GM19455 (cell line): ENCODE results near the gene NDFIP1.

ENCODE experiments used
- ATAC-seq: cut with Tn5 transposase; IDR thresholded peaks from one replicate; pipeline ENCODE4 v1.9.1; 2021; ENCODE audit not compliant: unreplicated experiment

The NDFIP1 gene

DNA sequence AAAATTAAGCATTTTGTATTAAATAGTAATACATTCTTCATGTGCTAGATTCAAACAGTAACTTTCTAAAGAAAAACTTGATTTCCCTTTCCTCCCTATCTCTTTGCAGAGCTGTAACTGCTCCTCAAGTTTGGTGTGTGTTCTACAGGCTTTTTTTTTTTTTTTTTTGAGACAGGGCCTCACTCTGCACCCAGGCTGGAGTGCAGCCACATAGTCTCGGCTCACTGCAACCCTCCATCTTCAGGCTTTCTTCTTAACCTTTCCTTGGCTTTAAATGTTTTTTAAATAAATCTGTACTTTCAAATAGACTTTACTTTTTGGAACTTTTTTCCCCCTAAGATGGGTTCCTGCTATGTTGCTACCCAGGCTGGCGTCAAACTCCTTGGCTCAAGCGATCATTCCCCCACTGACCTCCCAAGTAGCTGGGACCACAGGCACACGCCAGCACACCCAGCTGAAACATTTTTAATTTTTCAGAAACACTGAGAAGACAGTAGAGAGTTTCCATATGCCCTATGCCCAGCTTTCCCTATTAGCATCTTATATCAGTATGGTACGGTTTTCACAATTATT, 9.1 kb downstream of the NDFIP1 start:
- ATAC-seq: no peak

- no peak for ATAC-seq
Measured at GRCh38 chr5:142118155-142118686, 9.6 kb downstream of the NDFIP1 start.

- ATAC-seq: no peak
Measured at GRCh38 chr5:142119051-142119625, 10.6 kb downstream of the NDFIP1 start.

DNA sequence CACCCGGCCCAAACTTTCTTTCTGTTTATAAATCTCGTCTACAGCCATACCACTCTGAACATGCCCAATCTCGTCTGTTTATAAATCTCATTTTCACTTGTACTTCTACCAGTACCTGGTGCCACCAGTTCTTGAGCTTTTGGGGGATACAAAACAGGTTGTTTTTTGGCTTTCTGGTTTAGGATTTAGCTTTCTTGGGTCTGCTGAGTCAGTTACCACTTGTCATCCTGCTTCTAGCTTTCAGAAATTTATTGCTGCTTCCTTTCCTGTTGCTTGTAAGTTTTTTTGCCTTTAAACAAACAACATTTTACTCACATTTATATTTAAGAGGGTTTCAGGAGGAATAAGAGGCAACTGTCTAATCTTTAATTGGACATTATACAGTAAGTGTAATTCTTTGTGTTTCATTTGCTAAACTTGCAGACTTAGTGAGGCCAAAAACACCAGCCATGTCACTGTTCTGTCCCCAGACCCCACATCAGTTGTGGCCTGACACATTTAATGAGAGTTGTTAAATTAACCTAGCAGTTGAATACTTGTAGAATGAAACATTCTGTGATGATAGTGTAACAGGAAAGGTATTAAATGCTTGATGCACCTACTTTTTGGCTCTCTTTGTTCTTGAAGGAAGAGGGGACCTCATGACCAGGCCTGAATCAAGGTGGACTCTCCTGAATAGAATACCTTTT, 11.8 kb downstream of the NDFIP1 start:
- ATAC-seq: no peak

DNA sequence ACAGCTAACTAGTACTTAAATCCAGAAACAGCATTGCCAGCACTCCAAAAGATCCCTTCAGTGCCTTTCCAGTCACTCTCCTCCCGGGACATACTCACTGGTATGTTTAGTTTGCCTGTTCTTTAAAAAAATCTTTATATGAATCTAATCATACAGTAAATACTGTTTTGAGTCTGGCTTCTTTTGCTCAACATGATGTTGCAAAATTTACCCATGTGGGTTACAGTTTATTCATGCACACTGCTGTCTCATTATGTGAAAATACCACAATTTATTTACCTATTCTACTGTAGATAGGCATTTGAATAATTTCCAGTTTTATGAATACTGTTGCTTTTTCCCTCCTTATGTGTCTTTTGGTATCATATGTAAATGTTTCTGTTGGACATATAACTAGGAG, 13.5 kb downstream of the NDFIP1 start:
- no peak for ATAC-seq

DNA sequence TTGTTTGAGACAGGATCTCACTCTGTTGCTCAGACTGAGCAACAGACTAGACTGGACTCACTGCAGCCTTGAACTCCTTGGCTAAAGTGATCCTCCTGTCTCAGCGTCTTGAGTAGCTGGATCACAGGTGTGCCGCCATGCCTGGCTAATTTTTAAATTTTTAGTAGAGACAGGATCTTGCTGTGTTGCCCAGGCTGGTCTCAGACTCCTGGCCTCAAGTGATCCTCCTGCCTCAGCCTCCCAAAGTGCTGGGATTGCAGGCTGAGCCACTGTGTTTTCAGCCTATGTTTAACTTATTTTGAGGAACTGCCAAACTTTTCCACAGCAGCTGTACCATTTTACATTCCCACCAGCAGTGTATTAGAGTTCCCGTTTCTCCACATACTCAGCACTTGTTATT, 16.8 kb downstream of the NDFIP1 start:
- ATAC-seq: no peak

DNA sequence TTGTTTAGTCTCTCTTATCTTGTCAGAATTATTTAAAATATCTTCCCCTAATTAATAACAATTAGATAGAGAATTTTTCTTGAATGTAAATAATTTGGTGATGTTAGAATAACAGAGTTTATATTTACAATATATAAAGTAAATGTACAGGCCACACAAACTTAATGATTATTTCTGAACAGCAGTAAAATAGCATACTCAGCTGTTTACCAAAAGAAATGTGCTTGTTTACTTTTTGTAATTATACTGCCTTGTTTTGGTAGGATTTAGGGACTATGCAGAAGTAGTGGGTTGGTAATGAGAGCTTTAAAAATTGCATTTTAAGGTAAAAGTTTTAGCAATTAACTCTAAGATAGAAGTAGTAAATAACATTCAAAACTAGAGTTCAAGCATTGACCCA, 17.4 kb downstream of the NDFIP1 start:
- ATAC-seq: no peak

GRCh38 chr5:142128675-142129208, 20.2 kb downstream of the NDFIP1 start:
- no peak for ATAC-seq

DNA sequence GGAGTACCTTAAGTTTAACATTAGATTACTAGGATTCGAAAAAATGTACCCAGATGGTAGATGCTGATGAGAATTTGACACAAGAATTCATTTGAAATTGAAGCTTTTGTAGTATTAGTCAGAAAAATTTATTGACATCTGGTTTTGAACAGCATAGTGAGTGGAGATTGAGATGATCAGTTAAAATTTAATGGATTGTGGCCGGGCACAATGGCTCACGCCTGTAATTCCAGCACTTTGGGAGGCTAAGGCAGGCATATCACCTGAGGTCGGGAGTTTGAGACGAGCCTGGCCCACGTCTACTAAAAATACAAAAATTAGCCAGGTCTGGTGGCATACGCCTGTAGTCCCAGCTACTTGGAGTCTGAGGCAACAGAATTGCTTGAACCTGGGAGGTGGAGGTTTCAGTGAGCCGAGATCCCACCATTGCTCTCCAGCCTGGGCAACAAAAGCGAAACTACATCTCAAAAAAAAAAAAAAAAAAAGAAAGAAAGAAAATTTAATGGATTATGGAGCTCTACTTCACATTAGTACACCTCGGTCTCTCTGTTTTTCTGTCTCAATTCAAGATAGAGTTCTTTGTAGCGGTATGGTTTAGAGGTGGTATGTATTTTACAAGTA, 21.0 kb downstream of the NDFIP1 start:
- no peak for ATAC-seq

- ATAC-seq: no peak
Measured at GRCh38 chr5:142131394-142131793, 22.8 kb downstream of the NDFIP1 start.

DNA sequence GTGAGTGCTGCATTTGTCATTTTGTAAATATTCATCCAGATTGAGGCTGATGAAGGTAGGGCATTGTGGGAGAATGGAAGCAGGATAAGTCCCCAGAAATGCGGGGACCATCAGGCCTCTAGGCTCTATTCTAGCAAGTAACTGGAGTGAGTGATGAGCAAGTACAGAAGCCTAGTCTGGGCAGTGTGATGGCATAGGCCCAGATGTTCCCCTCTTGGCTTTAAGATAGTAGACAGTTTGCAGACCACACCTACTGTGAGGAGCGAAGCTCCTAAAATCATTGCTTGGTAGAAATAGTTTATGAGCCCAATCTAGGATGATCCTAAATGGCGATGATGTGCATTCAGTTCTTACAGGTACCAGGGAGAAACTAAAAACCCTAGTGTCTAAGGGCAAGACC, 24.3 kb downstream of the NDFIP1 start:
- no peak for ATAC-seq

DNA sequence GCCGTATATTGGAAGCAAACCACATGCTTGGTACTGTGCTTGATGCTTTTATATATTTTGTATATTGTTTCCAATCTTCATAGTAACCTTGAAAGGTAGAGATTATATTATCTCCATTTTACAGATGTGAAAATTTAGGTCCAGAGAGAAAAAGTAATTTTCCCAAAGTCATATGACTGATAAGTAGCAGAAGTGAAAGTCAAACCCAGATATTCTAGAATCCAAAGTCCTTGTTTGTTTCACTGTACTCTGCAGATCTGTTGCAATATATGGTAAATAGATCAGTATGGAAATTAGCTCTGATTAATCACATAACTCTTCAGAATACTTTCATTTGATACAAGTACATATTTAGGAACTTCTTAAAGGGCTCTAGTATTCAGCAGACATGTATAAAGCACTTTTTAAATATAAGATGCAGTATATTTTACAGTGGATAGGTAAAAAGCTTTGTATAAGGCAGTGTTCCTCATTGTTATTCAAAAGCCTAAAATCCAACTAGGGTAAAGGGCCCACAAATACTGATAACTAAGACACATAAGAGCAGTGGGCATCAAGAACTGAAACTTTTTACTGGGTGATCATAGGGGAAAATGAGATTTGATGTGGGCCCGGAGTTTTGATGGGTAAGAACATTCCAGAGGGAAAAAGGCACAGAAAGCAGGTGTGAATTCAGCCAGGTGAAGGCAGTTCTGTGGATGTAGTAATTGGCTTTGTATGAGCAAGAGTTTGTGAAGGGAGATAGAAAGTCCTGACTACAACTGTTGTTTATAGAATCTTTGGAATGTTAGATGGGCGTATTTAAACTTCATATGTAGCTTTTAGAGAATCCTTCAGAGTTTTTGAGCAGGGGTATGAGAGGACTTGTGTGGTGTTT, 25.0 kb downstream of the NDFIP1 start:
- ATAC-seq: no peak

DNA sequence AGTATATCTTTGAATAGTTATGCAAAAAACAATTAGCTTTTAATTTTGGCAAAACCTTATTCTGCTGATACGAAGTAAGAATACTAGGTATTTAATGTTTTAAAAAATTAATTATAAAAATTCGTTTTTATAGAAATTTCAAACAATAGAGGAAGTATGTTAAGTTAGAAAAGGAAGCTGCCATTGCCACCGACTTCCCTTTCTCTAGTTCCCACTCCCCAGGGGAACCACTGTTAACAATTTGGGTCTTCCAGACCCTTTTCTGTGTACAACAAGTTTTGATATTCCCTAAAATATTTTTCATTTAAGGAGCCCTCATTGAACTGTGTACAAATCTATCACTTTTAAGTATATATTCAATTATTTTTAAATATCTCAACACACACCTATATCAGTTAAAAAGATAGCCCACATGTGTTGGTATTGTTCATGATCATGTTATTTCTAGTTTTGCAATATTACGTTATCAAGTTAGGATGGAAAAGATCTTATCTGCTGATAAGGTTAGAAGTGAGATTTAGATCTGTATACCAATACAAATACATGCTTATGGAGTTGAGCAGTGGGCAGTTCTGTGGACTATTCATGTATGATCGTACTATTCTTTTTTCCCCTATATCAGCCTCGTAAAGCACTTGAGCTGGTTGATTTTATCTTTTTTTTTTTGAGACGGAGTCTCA, 25.9 kb downstream of the NDFIP1 start:
- ATAC-seq: no peak

DNA sequence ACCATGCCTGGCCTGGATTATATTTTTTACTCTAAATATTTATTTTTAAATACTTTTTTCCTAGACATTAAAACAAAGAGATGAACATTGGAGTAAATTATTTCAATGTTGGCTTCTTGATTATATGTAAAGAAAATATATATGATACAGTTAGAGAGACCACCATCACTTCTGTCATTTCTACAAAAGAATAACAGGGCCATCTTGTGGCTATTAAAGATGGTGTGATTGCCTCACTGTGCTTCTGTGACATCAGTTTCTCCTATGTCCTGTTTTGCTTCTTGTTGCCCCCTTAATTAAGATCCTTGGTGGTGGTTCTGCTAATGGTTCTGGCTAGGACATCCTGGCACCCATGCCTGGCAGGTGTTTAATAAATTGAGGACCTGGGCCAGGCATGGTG, 32.9 kb downstream of the NDFIP1 start:
- no peak for ATAC-seq

DNA sequence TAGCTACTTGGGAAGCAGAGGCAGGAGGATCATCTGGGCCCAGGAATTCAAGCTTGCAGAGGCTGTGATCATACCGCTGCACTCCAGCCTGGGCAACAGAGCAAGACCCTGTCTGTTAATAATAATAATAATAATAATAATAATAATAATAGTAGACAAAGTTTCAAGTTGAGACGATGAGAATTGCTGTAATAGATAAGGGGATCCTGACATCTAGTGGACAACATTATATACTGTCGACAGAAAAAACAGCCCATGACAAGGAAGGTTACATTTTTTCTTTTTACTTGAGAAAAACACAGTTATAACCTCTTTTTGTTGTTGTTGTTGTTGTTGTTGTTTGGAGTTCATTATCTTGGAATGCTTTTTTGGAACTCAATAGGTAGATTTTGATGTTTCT, 35.3 kb downstream of the NDFIP1 start:
- no peak for ATAC-seq

GRCh38 chr5:142145106-142145900, 36.7 kb downstream of the NDFIP1 start:
- ATAC-seq: peak; percentile 83

DNA sequence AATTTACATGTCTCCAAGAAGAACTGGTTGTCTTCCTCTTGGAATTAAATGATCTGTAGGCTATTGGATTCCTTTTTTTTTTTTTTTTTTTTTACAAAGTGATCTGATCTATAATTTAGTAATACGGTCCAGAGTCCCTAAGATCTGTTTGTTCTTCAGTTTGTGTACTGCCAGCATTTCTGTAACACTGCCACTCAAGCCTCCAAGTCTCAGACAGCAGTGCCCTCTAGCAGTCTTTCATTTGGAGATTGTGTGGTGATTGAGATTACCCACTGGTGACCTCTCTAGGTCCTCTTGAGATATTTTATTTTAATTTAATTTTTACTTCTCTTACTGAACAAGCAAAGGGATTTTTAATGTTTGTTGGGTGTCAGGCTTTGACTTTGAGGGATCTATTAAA, 40.8 kb downstream of the NDFIP1 start:
- no peak for ATAC-seq

DNA sequence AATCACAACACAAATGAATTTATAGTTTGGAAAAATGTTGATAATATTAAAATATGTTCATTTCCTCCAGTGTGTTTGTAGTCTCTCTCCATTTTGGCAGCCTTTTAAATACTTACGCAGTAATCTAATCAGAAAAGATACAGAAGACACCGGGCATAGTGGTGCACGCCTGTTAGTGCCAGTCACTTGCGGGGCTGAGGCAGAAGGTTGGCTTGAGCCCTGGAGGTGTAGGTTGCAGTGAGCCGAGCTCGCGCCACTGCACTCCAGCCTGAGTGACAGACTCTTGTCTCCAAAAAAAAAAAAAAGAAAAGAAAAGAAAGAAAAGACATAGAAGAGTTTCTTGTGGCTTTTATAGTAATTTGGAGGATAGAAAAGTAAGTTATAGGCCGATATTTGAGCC, 41.9 kb downstream of the NDFIP1 start:
- ATAC-seq: no peak
